ENCODE results near the gene BEAN1. TPM values are rescaled to one million over a fixed set of nuclear protein-coding genes. Genes with fewer than 3 reads are reported as not detected.

Gene BEAN1
- total and polyA plus RNA-seq, 2 donors (not counting 1 experiment from before 2014, with no cell fraction given): 0.07 TPM; not detected in 1

GRCh38 chr16:66458292-66458691 is 31.2 kb downstream of the BEAN1 start:
- no peaks in the 10 kb centered on the region for H3K9me3 ChIP-seq (ENCODE audit: control insufficient read depth, insufficient read depth, low read depth, low read length)
- H3K4me2 ChIP-seq (ENCODE audit: extremely low read depth, insufficient read depth, low read length): no peak overlapping the region
- no peak for TF ChIP-seq EZH2 (IDR thresholded peaks at IDR 0.05; ENCODE audit: low read length, missing control alignments)
- no peak for TF ChIP-seq CTCF (conservative IDR thresholded peaks at IDR 0.05 in 1 of 2, IDR thresholded peaks at IDR 0.05 in 1 of 2; ENCODE audit: low read depth in 1 of 2, low read length in 2 of 2)
- H3K79me2 ChIP-seq (ENCODE audit: control insufficient read depth, insufficient read depth, low read length): no peaks in the 10 kb centered on the region
- no peaks in the 10 kb centered on the region for H4K20me1 ChIP-seq (ENCODE audit: control insufficient read depth, extremely low read depth, insufficient read depth, low read length)
- no peak overlapping the region for H3K27ac ChIP-seq (ENCODE audit: insufficient read depth, low read length)
- H3K4me3 ChIP-seq (replicated peaks in 1 of 4; ENCODE audit: control extremely low read depth in 1 of 4, insufficient read depth in 1 of 4, low read depth in 3 of 4, low read length in 4 of 4): no peak overlapping the region
- no peak overlapping the region for H3K9ac ChIP-seq (ENCODE audit: insufficient read depth, low read length)
- no peaks in the 10 kb centered on the region for H3K4me1 ChIP-seq (ENCODE audit: control insufficient read depth, extremely low read depth, insufficient read depth, low read length)
- H2AFZ ChIP-seq (ENCODE audit: low read length): no peak overlapping the region
- H3K27me3 ChIP-seq (ENCODE audit: control insufficient read depth, insufficient read depth, low read length): peaks cover 15% of the 10 kb centered on the region
- no peak for DNase-seq (ENCODE audit: low read depth in 2 of 2)
- H3K36me3 ChIP-seq (ENCODE audit: control insufficient read depth, insufficient read depth, low read length): no peaks in the 10 kb centered on the region

GRCh38 chr16:66458853-66459252 is 31.8 kb downstream of the BEAN1 start:
- Histone ChIP-seq H3K4me2 (ENCODE audit: extremely low read depth, insufficient read depth, low read length) (no peak overlapping the region), H2AFZ (ENCODE audit: low read length) (no peak overlapping the region), H3K79me2 (ENCODE audit: control insufficient read depth, insufficient read depth, low read length) (no peaks in the 10 kb centered on the region), H3K36me3 (ENCODE audit: control insufficient read depth, insufficient read depth, low read length) (no peaks in the 10 kb centered on the region), H3K4me3 (replicated peaks in 1 of 4; ENCODE audit: control extremely low read depth in 1 of 4, insufficient read depth in 1 of 4, low read depth in 3 of 4, low read length in 4 of 4) (no peak overlapping the region), H3K27ac (ENCODE audit: insufficient read depth, low read length) (no peak overlapping the region), H3K9me3 (ENCODE audit: control insufficient read depth, insufficient read depth, low read depth, low read length) (no peaks in the 10 kb centered on the region), H3K9ac (ENCODE audit: insufficient read depth, low read length) (no peak overlapping the region), H4K20me1 (ENCODE audit: control insufficient read depth, extremely low read depth, insufficient read depth, low read length) (no peaks in the 10 kb centered on the region), H3K4me1 (ENCODE audit: control insufficient read depth, extremely low read depth, insufficient read depth, low read length) (no peaks in the 10 kb centered on the region), H3K27me3 (ENCODE audit: control insufficient read depth, insufficient read depth, low read length) (peaks cover 15% of the 10 kb centered on the region)
- TF ChIP-seq CTCF (conservative IDR thresholded peaks at IDR 0.05 in 1 of 2, IDR thresholded peaks at IDR 0.05 in 1 of 2; ENCODE audit: low read depth in 1 of 2, low read length in 2 of 2) (no peak), EZH2 (IDR thresholded peaks at IDR 0.05; ENCODE audit: low read length, missing control alignments) (no peak)
- no peak for DNase-seq (ENCODE audit: low read depth in 2 of 2)

- H3K9me3 ChIP-seq (ENCODE audit: control insufficient read depth, insufficient read depth, low read depth, low read length): no peaks in the 10 kb centered on the region
- H3K36me3 ChIP-seq (ENCODE audit: control insufficient read depth, insufficient read depth, low read length): no peaks in the 10 kb centered on the region
- H3K27me3 ChIP-seq (ENCODE audit: control insufficient read depth, insufficient read depth, low read length): peaks cover 15% of the 10 kb centered on the region
- no peak for TF ChIP-seq EZH2 (IDR thresholded peaks at IDR 0.05; ENCODE audit: low read length, missing control alignments)
- no peak for TF ChIP-seq CTCF (conservative IDR thresholded peaks at IDR 0.05 in 1 of 2, IDR thresholded peaks at IDR 0.05 in 1 of 2; ENCODE audit: low read depth in 1 of 2, low read length in 2 of 2)
- H3K79me2 ChIP-seq (ENCODE audit: control insufficient read depth, insufficient read depth, low read length): no peaks in the 10 kb centered on the region
- no peak overlapping the region for H3K27ac ChIP-seq (ENCODE audit: insufficient read depth, low read length)
- peak in 1 of 2 donors; percentile 26 for DNase-seq (ENCODE audit: low read depth in 2 of 2)
- H2AFZ ChIP-seq (ENCODE audit: low read length): no peak overlapping the region
- H3K4me3 ChIP-seq (replicated peaks in 1 of 4; ENCODE audit: control extremely low read depth in 1 of 4, insufficient read depth in 1 of 4, low read depth in 3 of 4, low read length in 4 of 4): no peak overlapping the region
- no peaks in the 10 kb centered on the region for H4K20me1 ChIP-seq (ENCODE audit: control insufficient read depth, extremely low read depth, insufficient read depth, low read length)
- H3K9ac ChIP-seq (ENCODE audit: insufficient read depth, low read length): no peak overlapping the region
- H3K4me1 ChIP-seq (ENCODE audit: control insufficient read depth, extremely low read depth, insufficient read depth, low read length): no peaks in the 10 kb centered on the region
- no peak overlapping the region for H3K4me2 ChIP-seq (ENCODE audit: extremely low read depth, insufficient read depth, low read length)
Observed at GRCh38 chr16:66459878-66460277, 32.8 kb downstream of the BEAN1 start.

Data from fibroblast of lung (primary cell).